Keratinocyte (primary cell): ENCODE results near the gene PRRT3.

Experiments
- EZH2 ChIP-seq: IDR thresholded peaks from one replicate; pipeline ENCODE4 v1.6.1; 2012; ENCODE audit warnings: inconsistent platforms, mild to moderate bottlenecking, low read length, moderate library complexity
- TF ChIP-seq, protein P1 (sequence below), 3 experiments: IDR thresholded peaks in 1 of 3; conservative IDR thresholded peaks in 1 of 3; optimal IDR thresholded peaks in 1 of 3; 2 replicates in 2 of 3; 3 replicates in 1 of 3; pipeline versions ENCODE3 to v1.5.1; 2011; ENCODE audit warnings: low read length in 3 of 3, mild to moderate bottlenecking in 3 of 3, moderate library complexity in 2 of 3, control low read depth in 1 of 3, inconsistent platforms in 1 of 3; ENCODE audit not compliant: insufficient read depth in 2 of 3; ENCODE audit errors: extremely low read depth in 1 of 3

- TF ChIP-seq, protein P1, sequence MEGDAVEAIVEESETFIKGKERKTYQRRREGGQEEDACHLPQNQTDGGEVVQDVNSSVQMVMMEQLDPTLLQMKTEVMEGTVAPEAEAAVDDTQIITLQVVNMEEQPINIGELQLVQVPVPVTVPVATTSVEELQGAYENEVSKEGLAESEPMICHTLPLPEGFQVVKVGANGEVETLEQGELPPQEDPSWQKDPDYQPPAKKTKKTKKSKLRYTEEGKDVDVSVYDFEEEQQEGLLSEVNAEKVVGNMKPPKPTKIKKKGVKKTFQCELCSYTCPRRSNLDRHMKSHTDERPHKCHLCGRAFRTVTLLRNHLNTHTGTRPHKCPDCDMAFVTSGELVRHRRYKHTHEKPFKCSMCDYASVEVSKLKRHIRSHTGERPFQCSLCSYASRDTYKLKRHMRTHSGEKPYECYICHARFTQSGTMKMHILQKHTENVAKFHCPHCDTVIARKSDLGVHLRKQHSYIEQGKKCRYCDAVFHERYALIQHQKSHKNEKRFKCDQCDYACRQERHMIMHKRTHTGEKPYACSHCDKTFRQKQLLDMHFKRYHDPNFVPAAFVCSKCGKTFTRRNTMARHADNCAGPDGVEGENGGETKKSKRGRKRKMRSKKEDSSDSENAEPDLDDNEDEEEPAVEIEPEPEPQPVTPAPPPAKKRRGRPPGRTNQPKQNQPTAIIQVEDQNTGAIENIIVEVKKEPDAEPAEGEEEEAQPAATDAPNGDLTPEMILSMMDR (optimal IDR thresholded peaks at IDR 0.05 in 1 of 3, IDR thresholded peaks at IDR 0.05 in 1 of 3, conservative IDR thresholded peaks at IDR 0.05 in 1 of 3; ENCODE audit: extremely low read depth in 1 of 3, insufficient read depth in 2 of 3, low read length in 3 of 3) = no peak
- TF ChIP-seq EZH2 = no peak
Measured at GRCh38 chr3:9913601-9914000, 38.6 kb downstream of the PRRT3 start.
